Right lobe of liver (tissue), 4 donors: ENCODE results near the gene DNAI7.

Experiments used
- CTCF ChIP-seq, 4 donors: fragments of 200-600 bp in 3 of 4; fragments of 450-650 bp in 1 of 4; IDR thresholded peaks; one replicate each; pipeline versions ENCODE4 v1.5.1 to v1.8.0; 2016 to 2022; ENCODE audit warnings: antibody characterized with exemption in 4 of 4, mild to moderate bottlenecking in 2 of 4
- POLR2A ChIP-seq: fragments of 450-650 bp; IDR thresholded peaks from one replicate; pipeline ENCODE4 v1.6.1; 2017; ENCODE audit warnings: antibody characterized with exemption, mild to moderate bottlenecking
- donor health status: DM: no; HTN: no; CAD: no.
- donor health status: DM: no; HTN: no; CAD: no.
- donor health status: DM: no; HTN: yes; CAD: no.

DNA sequence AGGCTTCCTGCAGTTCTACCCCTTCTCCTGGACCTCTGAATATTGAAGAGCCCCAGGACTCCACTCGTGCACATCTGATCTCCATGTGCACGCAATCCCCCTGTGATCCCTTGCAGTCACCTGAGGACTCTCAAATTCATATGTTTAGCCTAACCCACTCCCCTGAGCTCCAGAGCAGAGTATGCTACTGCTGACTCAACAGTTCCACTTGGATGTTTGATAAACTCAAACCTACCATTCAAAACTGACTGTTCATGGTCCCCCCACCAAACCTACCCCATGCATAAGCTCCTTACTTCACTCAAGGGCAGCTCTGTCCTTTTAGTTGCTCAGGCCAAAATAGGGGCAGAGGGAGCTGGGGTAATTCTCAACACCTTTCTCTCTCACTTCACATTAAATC is 96.0 kb downstream of the DNAI7 start:
- TF ChIP-seq CTCF (IDR thresholded peaks at IDR 0.05) (no peak), POLR2A (no peak)
